Brain pericyte (primary cell): Measurements from ENCODE around the gene COX5A.
"Not testable (repeated sequence)": the region's sequence is repeated elsewhere in the genome, so short reads cannot be mapped to it uniquely, and the experiment has no call there.

Experiments
- DNase-seq: peaks from one replicate; pipeline ENCODE4 v3.0.0-alpha.2; 2012; ENCODE audit warnings: low read depth, low spot score

Gene COX5A

GRCh38 chr15:74902295-74903075 lies 35.4 kb downstream of the COX5A start:
- DNase-seq: no peak

- DNase-seq: no peak
Observed at GRCh38 chr15:74901612-74902063, 36.2 kb downstream of the COX5A start.

- DNase-seq: no peak
Observed at GRCh38 chr15:74897300-74897701, 40.6 kb downstream of the COX5A start.

GRCh38 chr15:74896316-74896715 lies 41.6 kb downstream of the COX5A start:
- DNase-seq: no peak

GRCh38 chr15:74895830-74896229 lies 42.0 kb downstream of the COX5A start:
- DNase-seq: no peak

GRCh38 chr15:74894383-74894782 lies 43.5 kb downstream of the COX5A start:
- not testable (repeated sequence) for DNase-seq

GRCh38 chr15:74893627-74894026 lies 44.2 kb downstream of the COX5A start:
- DNase-seq: no peak

- DNase-seq: no peak
Observed at GRCh38 chr15:74892931-74893330, 44.9 kb downstream of the COX5A start.

GRCh38 chr15:74892313-74892712 lies 45.6 kb downstream of the COX5A start:
- DNase-seq: no peak

- no peak for DNase-seq
Observed at GRCh38 chr15:74891469-74891868, 46.4 kb downstream of the COX5A start.

- DNase-seq: no peak
Observed at GRCh38 chr15:74890665-74890960, 47.3 kb downstream of the COX5A start.

- no peak for DNase-seq
Observed at GRCh38 chr15:74889883-74890664, 47.8 kb downstream of the COX5A start, which contains the start of gene MPI. TSS of gene MPI (plus strand) at chr15:74890042. CDS start at chr15:74890074, 32 bp downstream.

GRCh38 chr15:74889390-74889882 lies 48.4 kb downstream of the COX5A start:
- DNase-seq: no peak

GRCh38 chr15:74888716-74889115 lies 49.2 kb downstream of the COX5A start:
- DNase-seq: no peak

GRCh38 chr15:74887537-74888193 lies 50.2 kb downstream of the COX5A start:
- not testable (repeated sequence) for DNase-seq

GRCh38 chr15:74885461-74885860 lies 52.4 kb downstream of the COX5A start:
- no peak for DNase-seq

GRCh38 chr15:74884428-74885223 lies 53.2 kb downstream of the COX5A start:
- no peak for DNase-seq

- DNase-seq: no peak
Observed at GRCh38 chr15:74882528-74882927, 55.3 kb downstream of the COX5A start.

- DNase-seq: no peak
Observed at GRCh38 chr15:74878273-74878672, 59.6 kb downstream of the COX5A start.

GRCh38 chr15:74873756-74874424 lies 64.0 kb downstream of the COX5A start:
- DNase-seq: no peak
